VCaP (cell line): Measurements from ENCODE around the gene MTFR1L.
A peak's percentile ranks its signal among the peaks of the same experiment; 100 is the strongest.

Experiments used
- H3K27ac ChIP-seq: fragments of 450-650 bp; 2 replicates; pipeline ENCODE4 v1.5.1; 2017
- CTCF ChIP-seq: fragments of 450-650 bp; conservative IDR thresholded peaks from 2 replicates; pipeline ENCODE4 v1.5.1; 2017; ENCODE audit warnings: mild to moderate bottlenecking, moderate library complexity

MTFR1L gene

DNA sequence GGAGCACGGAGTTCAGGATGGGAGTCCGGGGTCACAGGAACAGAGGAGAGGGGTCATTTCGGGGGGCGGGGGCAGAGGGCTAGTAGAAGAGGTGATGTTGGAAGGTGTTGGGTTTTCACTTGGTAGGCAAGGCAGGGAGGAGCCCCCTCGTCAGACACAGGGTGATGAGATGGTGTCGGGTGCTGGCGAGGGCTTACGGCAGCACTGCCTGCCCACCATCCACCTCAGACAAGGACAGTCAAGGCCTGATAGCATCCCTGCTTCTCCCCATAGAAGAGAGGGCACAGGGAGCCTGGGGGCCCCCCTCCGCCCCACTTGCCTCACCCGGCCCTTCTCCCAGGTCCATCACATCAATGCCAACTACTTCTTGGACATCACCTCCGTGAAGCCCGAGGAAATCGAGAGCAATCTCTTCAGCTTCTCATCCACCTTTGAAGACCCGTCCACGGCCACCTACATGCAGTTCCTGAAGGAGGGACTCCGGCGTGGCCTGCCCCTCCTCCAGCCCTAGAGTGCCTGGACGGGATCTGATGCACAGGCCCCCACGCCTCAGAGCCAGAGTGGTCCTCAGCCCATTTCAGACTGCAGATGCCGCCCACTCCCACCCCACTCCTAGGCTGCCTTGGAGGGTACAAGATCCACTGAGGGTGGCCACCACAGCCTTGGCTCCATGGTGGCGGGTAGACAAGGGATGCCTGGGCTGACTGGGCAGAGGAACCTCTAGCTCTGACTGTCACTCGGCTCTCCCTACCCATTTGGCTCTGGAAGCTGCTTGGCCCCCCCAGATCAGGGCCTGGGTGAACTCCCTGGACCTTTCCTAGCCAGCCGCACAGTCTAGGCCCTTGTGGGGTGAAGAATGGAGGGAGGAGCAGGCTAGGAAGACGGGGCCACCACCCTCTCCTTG is 4.3 kb upstream of the MTFR1L start:
- TF ChIP-seq CTCF: no peak
- H3K27ac ChIP-seq: no peak overlapping the region

DNA sequence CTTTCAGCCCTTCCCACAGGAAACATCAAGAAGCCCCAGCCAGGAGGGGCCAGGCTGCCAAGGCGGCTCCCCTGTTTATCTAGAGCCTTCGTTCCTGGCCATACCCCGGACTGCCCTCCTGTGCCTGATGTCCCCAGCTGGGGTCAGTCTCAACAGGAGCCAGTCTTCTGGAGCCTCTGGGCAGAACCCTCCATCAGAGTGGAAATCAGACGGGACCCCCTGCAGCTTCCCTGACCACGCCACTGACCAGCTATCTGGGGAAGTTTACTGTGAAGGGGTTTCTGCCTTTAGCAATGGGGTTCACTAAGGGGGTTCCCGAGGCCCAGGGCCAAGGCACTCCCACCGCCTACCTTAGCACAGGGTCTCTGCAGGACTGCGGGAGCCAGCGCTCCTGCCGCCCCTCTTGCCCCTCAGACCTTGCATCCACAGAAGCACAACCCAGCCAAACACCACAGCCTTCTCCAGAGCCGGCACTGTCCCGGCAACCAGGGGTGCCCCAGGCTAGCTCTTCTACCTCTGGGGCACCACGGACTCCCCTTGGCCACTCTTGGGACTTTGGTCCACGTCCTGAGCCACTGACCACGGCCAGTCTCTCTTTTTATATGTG is 3.5 kb upstream of the MTFR1L start:
- no peak overlapping the region for H3K27ac ChIP-seq
- no peak for TF ChIP-seq CTCF

- H3K27ac ChIP-seq: peak overlapping the region; percentile 84
- TF ChIP-seq CTCF: peak; percentile 48
Measured at GRCh38 chr1:25817840-25818501, 1.8 kb upstream of the MTFR1L start.

DNA sequence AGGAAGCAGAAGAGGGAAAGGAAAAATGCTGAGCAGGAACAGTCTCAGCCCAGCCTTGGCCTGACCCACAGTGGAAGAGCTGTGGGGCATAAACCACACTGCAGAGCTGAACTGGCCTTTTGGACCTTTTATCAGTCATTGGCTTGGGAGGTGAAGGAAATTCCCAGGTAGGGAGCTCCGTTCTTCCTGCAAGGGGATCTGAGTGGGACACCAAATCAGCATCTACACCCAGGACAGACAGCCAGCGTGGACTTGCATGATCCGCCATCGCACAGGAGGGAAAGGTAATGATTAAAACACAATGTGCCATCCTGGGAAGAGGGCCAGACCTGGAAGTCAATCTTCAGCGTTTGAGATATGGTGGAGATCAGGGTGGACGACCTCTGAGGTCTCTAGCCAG is 1.2 kb upstream of the MTFR1L start:
- H3K27ac ChIP-seq: peak overlapping the region; percentile 84
- no peak for TF ChIP-seq CTCF

- no peak for TF ChIP-seq CTCF
- H3K27ac ChIP-seq: peak overlapping the region; percentile 84
Measured at GRCh38 chr1:25820247-25821111, 725 bp downstream of the MTFR1L start.

DNA sequence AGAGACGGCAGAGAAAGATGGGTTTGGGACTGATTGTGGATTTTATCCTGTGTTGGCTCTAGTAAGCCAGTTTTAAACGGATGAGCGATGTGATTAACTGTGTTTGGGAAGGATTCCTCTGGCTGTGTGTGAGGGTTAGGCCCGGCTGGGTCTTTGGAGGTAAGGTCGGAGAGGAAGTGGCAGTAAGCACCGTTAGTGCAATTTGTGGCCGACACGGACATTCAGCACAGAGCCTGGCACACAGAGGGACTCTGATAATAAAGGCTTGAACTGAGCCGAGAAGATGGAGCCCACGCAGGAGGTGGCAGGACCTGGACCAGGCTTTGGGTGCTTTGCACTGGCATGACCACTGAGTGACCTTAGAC is 1.3 kb downstream of the MTFR1L start:
- TF ChIP-seq CTCF: no peak
- peak overlapping the region; percentile 84 for H3K27ac ChIP-seq

DNA sequence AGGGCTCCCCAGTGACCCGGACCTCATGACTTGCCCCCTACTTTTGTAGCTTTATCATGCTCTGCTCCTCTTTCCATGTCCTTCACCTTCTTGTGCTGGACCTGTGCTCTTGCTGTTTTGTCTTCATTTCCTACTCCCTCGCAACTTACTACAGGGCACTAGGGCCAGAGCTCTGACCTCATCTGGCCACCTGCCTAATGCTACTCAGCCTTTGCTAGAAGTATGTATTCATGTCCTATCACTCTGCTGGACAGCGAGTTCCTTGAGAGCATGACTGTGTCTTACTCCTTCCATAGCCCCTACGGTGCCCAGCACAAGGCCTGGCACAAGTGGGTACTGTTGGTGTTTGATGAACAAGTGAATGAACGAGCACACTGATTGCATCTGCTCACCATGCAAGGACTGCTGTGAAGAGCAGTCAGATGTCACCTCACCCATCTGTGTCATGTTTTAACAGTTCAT is 1.9 kb downstream of the MTFR1L start:
- no peak for TF ChIP-seq CTCF
- no peak overlapping the region for H3K27ac ChIP-seq
